ENCODE data around the gene DHX29.

DHX29 gene

GRCh38 chr5:55232985-55233928 lies 74.2 kb downstream of the DHX29 start, which contains the start of gene CCNO:
TSS of gene CCNO (minus strand) at chr5:55233608. CDS start at chr5:55233523, 85 bp downstream.
- peak; percentile 82 for DNase-seq (ENCODE audit: low spot score)

GRCh38 chr5:55232271-55232984 lies 75.1 kb downstream of the DHX29 start:
- DNase-seq (ENCODE audit: low spot score), result peak; percentile 51

- peak; percentile 25 for DNase-seq (ENCODE audit: low spot score)
These were observed 75.6 kb downstream of the DHX29 start for GRCh38 chr5:55231919-55232270.

GRCh38 chr5:55231029-55231918 lies 76.2 kb downstream of the DHX29 start:
- peak; percentile 28 for DNase-seq (ENCODE audit: low spot score)

- DNase-seq (ENCODE audit: low spot score), result no peak
These were observed 77.3 kb downstream of the DHX29 start for GRCh38 chr5:55230086-55230629.

- DNase-seq (ENCODE audit: low spot score), result peak; percentile 4
These were observed 79.6 kb downstream of the DHX29 start for GRCh38 chr5:55227664-55228430.

GRCh38 chr5:55226934-55227663 lies 80.4 kb downstream of the DHX29 start, which contains the start of gene MCIDAS:
TSS of gene MCIDAS (minus strand) at chr5:55227315. CDS start at chr5:55227138, 177 bp downstream.
- DNase-seq (ENCODE audit: low spot score), result peak; percentile 48

GRCh38 chr5:55226027-55226933 lies 81.2 kb downstream of the DHX29 start:
- DNase-seq (ENCODE audit: low spot score), result peak; percentile 71

- no peak for DNase-seq (ENCODE audit: low spot score)
These were observed 82.1 kb downstream of the DHX29 start for GRCh38 chr5:55225346-55225745.

- DNase-seq (ENCODE audit: low spot score), result no peak
These were observed 83.7 kb downstream of the DHX29 start for GRCh38 chr5:55223812-55224240.

GRCh38 chr5:55222985-55223811 lies 84.3 kb downstream of the DHX29 start:
- DNase-seq (ENCODE audit: low spot score), result no peak

GRCh38 chr5:55222092-55222984 lies 85.2 kb downstream of the DHX29 start:
- no peak for DNase-seq (ENCODE audit: low spot score)

GRCh38 chr5:55220433-55221185 lies 86.9 kb downstream of the DHX29 start:
- DNase-seq (ENCODE audit: low spot score), result peak; percentile 11

GRCh38 chr5:55219770-55220169 lies 87.7 kb downstream of the DHX29 start:
- DNase-seq (ENCODE audit: low spot score), result no peak

- DNase-seq (ENCODE audit: low spot score), result no peak
These were observed 88.5 kb downstream of the DHX29 start for GRCh38 chr5:55218967-55219366.

- DNase-seq (ENCODE audit: low spot score), result no peak
These were observed 96.2 kb downstream of the DHX29 start for GRCh38 chr5:55211184-55211874.

Data from cerebellar cortex (tissue), 1 donor.